Mucosa of descending colon (tissue), 3 donors: ENCODE measurements around the gene EPHA3. TPM values are rescaled to one million over a fixed set of nuclear protein-coding genes. Genes with fewer than 3 reads are reported as not detected.

Experiments
- ATAC-seq: fragments of 200-7000 bp; cut with Tn5 transposase; one replicate; pipeline ENCODE4 v1.9.1; 2020; ENCODE audit warnings: mild to moderate bottlenecking, moderate library complexity
- DNase-seq, 3 donors: peaks; one replicate each; pipeline ENCODE4 v3.0.0-alpha.2; 2020
- H3K36me3 ChIP-seq: fragments of 200-600 bp; one replicate; pipeline ENCODE4 v1.8.0; 2021; ENCODE audit warnings: low read depth, mild to moderate bottlenecking
- H3K4me1 ChIP-seq: fragments of 200-600 bp; one replicate; pipeline ENCODE4 v1.8.0; 2021; ENCODE audit warnings: low read depth, mild to moderate bottlenecking
- H3K4me3 ChIP-seq: fragments of 200-600 bp; one replicate; pipeline ENCODE4 v1.8.0; 2021; ENCODE audit warnings: mild to moderate bottlenecking
- H3K9me3 ChIP-seq: fragments of 200-600 bp; one replicate; pipeline ENCODE4 v1.8.0; 2021; ENCODE audit warnings: mild to moderate bottlenecking
- CTCF ChIP-seq: fragments of 200-600 bp; IDR thresholded peaks from one replicate; pipeline ENCODE4 v1.8.0; 2022; ENCODE audit warnings: antibody characterized with exemption, mild to moderate bottlenecking
- intact Hi-C, 2 donors: fragments of 100-400 bp; cut with DNase I in 1 of 2; cut with micrococcal nuclease in 1 of 2; formaldehyde crosslinking; loops; one replicate each; pipeline versions ENCODE4 v1.11.0 to v1.11.1; 2022; cut with DNase I, micrococcal nuclease
- total RNA-seq, 3 donors: library from RNA; stranded (reverse); fragmentation: NEBNext Ultra II Directional in 2 of 3; extraction: Animal tissue kit (Norgen Biotek cat#: 25700) in 2 of 3; gene quantifications; one replicate each; pipeline versions ENCODE4 v1.2.1 to v1.2.4, GENCODE V29; 2021 to 2023
- donor health status: DM: no; HTN: no; CAD: no; lungs with moderate emphysema.
- donor health status: DM: no; HTN: no; CAD: no.
- donor health status: DM: no; HTN: yes; CAD: no.

The EPHA3 gene
- total RNA-seq, 3 donors from 2014 or later: 1.0 to 6.6 (median 2.0) TPM

- DNase-seq: no peak
- intact Hi-C loops: no loop called here
- Histone ChIP-seq H3K4me3 (no peak overlapping the region), H3K9me3 (no peaks in the 10 kb centered on the region), H3K36me3 (no peaks in the 10 kb centered on the region), H3K4me1 (no peaks in the 10 kb centered on the region)
- ATAC-seq: no peak
- TF ChIP-seq CTCF: no peak
These were observed 138.2 kb downstream of the EPHA3 start for GRCh38 chr3:89245612-89246011.

DNA sequence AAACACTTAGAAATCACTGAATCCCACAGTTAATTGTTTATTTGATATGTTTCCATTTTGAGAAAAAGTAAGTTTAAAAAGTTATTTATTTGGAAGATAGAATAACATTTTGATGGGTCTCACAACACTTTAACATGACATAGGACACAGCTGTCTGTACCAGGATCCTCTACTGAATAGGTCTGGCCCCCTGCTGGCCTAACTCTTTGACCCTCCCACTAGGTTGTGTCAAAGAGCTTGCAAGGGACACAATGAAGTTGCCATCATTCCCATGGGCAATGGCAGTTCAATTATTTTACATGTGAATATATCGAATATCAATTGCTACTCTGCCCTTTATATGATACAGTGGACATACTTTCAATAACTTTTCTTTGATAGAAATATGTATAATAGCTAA lies 138.9 kb downstream of the EPHA3 start:
- ATAC-seq (no peak), DNase-seq (no peak)
- no peaks in the 10 kb centered on the region for H3K9me3 ChIP-seq
- no peak overlapping the region for H3K4me3 ChIP-seq
- H3K36me3 ChIP-seq: no peaks in the 10 kb centered on the region
- no peak for TF ChIP-seq CTCF
- no peaks in the 10 kb centered on the region for H3K4me1 ChIP-seq
- intact Hi-C loops: no loop called here

DNA sequence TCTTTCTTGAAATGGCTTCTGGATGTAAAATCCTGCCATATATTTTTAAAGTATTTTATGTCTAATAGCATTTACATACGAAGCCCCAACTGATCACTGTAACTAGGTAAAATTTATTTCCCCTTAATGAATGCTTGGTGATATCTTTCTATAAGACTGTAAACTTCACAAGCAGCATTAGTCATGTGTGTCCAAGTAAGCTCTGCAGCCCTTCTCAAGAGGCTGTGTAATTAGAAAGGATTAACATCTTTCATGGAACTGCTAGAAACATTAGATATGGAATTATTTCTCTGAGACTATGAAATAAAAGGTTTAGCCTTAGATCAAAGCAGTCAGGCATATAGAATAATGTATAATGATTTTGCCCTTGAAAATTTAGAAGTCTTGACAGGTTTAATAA lies 143.3 kb downstream of the EPHA3 start:
- DNase-seq (no peak), ATAC-seq (no peak)
- H3K36me3 ChIP-seq: no peaks in the 10 kb centered on the region
- no peak for TF ChIP-seq CTCF
- intact Hi-C loops: no loop called here
- H3K4me1 ChIP-seq: no peaks in the 10 kb centered on the region
- H3K4me3 ChIP-seq: no peak overlapping the region
- H3K9me3 ChIP-seq: no peaks in the 10 kb centered on the region

GRCh38 chr3:89252016-89252415 lies 144.6 kb downstream of the EPHA3 start:
- DNase-seq: no peak
- Histone ChIP-seq H3K36me3 (no peaks in the 10 kb centered on the region), H3K4me3 (no peak overlapping the region), H3K4me1 (no peaks in the 10 kb centered on the region), H3K9me3 (no peaks in the 10 kb centered on the region)
- TF ChIP-seq CTCF: no peak
- intact Hi-C loops: no loop called here
- ATAC-seq: no peak

DNA sequence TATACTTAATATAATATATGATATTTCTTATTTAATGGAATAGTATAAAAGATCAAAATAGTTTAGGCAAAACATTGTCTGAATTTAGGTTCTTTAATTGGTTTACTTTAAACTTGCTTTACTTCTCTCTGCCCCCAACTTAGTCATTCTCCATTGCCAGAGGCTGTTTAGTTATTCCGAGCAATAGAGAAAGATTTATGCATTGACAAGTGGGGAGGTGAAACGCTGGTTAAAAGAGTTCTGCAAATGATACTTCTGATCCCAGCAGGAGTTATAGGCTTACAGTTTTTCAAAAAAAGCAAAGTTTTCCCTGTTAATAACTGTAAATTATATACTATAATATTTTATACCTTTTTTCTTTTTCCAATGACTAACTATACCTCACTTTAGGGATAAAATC lies 145.4 kb downstream of the EPHA3 start:
- no peak for ATAC-seq
- Histone ChIP-seq H3K4me3 (no peak overlapping the region), H3K36me3 (no peaks in the 10 kb centered on the region), H3K4me1 (no peaks in the 10 kb centered on the region), H3K9me3 (no peaks in the 10 kb centered on the region)
- no peak for TF ChIP-seq CTCF
- no peak for DNase-seq
- intact Hi-C loops: no loop called here

DNA sequence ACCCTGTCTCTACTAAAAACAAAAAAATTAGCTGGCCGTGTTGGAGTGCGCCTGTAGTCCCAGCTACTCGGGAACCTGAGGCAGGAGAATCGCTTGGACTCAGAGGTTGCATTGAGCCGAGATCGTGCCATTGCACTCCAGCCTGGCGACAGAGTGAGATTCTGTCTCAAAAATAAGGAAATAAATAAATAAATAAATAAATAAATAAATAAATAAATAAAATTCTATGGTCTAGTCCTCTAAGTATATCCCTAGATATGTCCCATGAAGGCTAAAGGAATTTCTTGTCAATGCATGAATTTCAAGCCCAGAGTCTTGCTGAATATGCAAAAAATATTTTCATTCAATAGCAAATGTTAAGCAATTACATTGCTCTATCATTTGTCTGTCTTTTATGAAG lies 149.0 kb downstream of the EPHA3 start:
- intact Hi-C loops: no loop called here
- TF ChIP-seq CTCF: no peak
- ATAC-seq: no peak

More for the DNA sequence above, 149.0 kb downstream of the EPHA3 start:
- Histone ChIP-seq H3K9me3 (no peaks in the 10 kb centered on the region), H3K36me3 (no peaks in the 10 kb centered on the region), H3K4me1 (no peaks in the 10 kb centered on the region), H3K4me3 (no peak overlapping the region)
- DNase-seq: no peak
